Cardiac septum (tissue), 1 donor: Measurements from ENCODE around the gene PON3. TPM values are rescaled to one million over a fixed set of nuclear protein-coding genes. Genes with fewer than 3 reads are reported as not detected.

Experiments used
- DNase-seq: peaks from one replicate; pipeline ENCODE4 v3.0.0-alpha.2; 2020; ENCODE audit warnings: low spot score
- intact Hi-C: fragments of 100-400 bp; cut with DNase I; formaldehyde crosslinking; loops from one replicate; pipeline ENCODE4 v1.14.0; 2022
- total RNA-seq: library from RNA; stranded (reverse); fragmentation: NEBNext Ultra II Directional; extraction: Animal tissue kit (Norgen Biotek cat#: 25700); gene quantifications from one replicate; pipeline ENCODE4 v1.2.1, GENCODE V29; 2021
- donor health status: DM: no; HTN: no; CAD: no.

PON3 gene
- total RNA-seq, 1 donor from 2014 or later, result 0.54 TPM

GRCh38 chr7:95317546-95317945, 78.6 kb downstream of the PON3 start:
- no peak for DNase-seq
- intact Hi-C loops, result no loop called here

- intact Hi-C loops, result no loop called here
- DNase-seq, result no peak
These were observed 79.6 kb downstream of the PON3 start for GRCh38 chr7:95316588-95316987.

- no peak for DNase-seq
- intact Hi-C loops, result no loop called here
These were observed 83.6 kb downstream of the PON3 start for GRCh38 chr7:95312561-95312960.

- intact Hi-C loops, result no loop called here
These were observed 84.8 kb downstream of the PON3 start for GRCh38 chr7:95311389-95311788.

DNA sequence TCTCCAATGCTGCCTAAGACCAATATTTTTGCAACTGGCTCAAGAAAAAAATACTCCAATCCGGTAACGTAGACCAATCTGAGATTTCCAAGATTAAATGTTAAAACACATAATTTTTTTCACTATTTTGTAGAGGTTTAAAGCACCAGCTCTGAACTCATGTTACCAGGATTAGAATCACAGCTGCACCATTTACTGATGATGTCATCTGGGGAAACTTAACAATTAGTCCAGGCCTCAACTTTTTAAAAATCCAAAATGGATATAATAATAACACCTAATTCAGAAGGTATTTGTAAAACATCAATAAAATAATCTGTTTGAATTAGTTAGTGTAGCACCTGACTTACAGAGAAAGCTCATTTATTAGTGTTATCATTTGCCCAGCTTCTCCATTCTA, 86.2 kb downstream of the PON3 start:
- DNase-seq, result no peak
- intact Hi-C loops, result no loop called here

More at GRCh38 chr7:95311389-95311788, 84.8 kb downstream of the PON3 start:
- no peak for DNase-seq

Other genes starting within 250 kb of the PON3 start
- gene PON1, start 71.8 kb downstream of the PON3 start, total RNA-seq, result not detected
- 40.3 TPM for gene PON2, start 38.7 kb upstream of the PON3 start, total RNA-seq
- 1.2 TPM for gene ASB4, start 89.6 kb upstream of the PON3 start, total RNA-seq
- gene PDK4, start 200.1 kb upstream of the PON3 start, total RNA-seq, result 49.0 TPM